HG03064 (cell line): ENCODE measurements around the gene SEPTIN2.
"Not testable (repeated sequence)": the region's sequence is repeated elsewhere in the genome, so short reads cannot be mapped to it uniquely, and the experiment has no call there.

Experiments
- ATAC-seq: cut with Tn5 transposase; IDR thresholded peaks from one replicate; pipeline ENCODE4 v1.9.1; 2021; ENCODE audit warnings: low read depth; ENCODE audit not compliant: unreplicated experiment

Gene SEPTIN2

DNA sequence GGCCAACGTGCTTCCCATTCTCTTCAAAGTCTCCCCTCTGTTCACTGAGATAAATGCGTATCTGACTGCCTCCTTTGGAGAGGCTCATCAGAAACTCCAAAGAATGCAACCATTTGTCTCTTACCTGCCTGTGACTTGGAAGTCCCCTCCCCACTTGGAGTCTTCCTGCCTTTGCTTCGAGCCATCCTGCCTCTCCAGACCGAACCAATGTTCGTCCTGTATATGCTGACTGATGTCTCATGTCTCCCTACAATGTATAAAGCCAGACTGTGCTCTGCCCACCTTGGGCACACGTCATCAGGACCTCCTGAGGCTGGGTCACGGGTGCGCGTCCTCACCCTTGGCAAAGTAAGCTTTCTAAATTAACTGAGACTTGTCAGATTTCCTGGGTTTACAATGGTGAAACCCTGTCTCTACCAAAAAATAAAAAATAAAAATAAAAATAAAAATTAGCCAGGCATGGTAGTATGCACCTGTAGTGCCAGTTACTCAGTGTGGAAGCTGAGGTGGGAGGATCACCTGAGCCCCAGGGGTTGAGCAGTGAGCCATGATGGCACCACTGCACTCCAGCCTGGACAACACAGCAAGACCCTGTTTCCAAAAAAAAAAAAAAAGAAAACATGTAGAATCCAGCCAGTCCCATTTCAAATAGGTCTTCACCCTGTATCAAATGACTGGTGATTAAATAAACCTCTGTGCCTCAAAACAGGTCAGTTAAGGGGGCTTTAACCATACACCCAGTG lies 29.2 kb upstream of the SEPTIN2 start:
- no peak for ATAC-seq

DNA sequence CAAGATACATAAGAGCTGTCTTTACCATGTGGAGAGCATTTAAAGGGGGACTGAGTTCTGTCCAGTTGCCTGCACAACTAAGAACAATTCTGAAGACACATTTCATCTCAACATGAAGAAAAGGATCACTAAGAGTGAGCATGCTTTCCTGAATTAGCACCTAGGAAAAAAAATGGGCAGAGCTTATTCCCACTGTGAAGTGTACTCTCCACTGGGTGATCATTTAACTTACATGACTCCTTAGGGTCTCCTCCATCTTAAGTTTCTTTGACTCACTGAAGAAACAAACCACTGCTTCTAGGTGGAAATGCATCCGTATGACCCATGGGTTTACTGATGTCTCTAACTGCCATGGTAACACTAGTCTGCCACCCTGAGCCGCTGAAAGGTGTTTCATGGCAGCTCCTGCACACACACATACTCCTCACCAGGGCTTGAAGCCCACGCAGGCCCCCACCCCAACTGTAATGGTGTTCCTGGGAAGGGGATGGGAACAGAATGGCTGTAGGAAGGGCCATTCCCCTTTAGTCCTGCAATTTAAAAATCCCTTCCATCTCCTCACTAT lies 27.3 kb upstream of the SEPTIN2 start:
- ATAC-seq = no peak

DNA sequence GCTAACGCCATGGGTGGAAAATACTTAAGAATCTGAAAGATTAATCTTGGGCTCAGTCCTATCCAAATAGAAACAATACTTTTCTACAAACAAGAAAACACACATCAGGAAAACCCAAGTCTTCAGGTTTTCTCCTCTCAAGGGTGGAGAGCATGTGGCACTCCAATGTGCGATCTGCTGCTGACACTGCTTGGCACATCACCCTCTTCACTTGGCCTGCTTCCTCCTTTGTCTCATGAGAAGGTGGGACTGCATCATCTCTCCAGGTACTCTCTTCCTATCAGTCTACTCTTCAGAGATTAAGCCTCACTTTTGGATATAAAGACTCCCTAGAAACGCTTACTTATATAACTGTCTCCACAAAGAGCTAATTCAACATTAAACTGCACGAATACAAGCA lies 26.7 kb upstream of the SEPTIN2 start:
- ATAC-seq = no peak

DNA sequence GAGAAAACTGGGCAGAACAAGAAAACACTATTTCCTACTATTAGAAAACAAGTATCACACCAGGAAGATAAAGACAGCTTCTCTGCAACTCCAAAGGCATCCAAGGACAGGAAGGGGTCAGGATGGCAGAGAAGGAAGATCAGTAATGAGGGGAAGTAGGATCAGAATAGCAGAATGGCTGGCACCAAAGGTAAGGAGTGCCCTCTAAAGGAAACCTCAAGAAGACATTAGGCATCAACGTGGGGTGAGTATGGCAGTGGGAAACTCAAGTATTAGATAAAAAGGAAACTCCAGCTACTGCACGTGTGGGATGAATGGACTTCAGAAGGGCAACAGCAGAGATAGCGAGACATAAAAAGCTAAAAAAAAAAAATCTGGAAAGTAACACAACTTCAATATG lies 26.1 kb upstream of the SEPTIN2 start:
- no peak for ATAC-seq

DNA sequence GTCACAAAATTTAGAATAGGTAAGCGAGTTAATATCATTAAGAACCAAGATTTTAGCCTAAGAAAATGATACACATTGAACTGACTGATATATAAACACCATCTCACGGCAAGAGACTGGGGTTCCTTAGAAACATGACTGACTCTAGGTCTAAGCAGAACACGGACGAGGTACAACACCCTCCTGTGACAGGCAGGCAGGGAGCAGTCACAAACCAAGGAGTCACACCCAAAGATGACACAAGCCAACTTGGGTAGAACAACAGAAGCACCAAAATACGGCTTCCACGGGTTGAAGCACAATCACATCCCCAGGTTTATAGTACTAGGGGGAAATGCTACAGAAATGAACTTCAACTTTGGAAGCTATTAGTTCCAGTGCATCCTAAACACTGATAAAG lies 24.6 kb upstream of the SEPTIN2 start:
- ATAC-seq = no peak

DNA sequence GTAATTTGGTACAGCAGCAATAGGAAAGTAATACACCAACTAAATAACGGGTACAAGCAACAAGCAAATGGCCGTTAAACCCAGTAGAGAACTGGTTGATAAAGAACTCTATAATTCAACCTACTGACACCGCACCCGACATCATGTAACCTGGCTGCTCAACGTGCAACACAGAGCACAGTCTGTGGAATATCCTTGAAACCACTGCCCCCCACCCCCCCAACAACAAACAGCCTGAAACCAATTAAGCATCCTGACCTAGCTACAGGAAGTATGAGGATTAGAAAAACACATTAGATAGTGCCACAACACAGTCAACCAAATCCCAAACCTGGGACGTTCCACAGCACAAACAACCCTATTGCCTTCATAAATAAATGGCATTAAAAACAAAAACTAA lies 23.7 kb upstream of the SEPTIN2 start:
- no peak for ATAC-seq

DNA sequence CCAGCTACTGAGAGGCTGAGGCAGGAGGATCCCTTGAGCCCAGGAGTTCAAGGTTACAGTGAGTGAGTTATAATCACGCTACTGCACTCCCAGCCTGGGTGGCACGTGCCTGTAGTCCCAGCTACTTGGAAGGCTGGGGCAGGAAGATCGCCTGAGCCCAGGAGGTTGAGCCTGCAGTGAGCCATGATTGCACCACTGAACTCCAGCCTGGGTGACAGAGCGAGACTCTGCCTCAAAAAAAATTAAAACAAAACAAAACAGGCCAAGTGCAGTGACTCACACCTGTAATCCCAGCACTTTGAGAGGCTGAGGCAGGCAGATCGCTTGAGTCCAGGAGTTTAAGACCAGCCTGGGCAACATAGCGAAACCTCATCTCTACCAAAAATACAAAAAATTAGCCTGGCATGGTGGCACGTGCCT lies 22.3 kb upstream of the SEPTIN2 start:
- ATAC-seq = not testable (repeated sequence)

DNA sequence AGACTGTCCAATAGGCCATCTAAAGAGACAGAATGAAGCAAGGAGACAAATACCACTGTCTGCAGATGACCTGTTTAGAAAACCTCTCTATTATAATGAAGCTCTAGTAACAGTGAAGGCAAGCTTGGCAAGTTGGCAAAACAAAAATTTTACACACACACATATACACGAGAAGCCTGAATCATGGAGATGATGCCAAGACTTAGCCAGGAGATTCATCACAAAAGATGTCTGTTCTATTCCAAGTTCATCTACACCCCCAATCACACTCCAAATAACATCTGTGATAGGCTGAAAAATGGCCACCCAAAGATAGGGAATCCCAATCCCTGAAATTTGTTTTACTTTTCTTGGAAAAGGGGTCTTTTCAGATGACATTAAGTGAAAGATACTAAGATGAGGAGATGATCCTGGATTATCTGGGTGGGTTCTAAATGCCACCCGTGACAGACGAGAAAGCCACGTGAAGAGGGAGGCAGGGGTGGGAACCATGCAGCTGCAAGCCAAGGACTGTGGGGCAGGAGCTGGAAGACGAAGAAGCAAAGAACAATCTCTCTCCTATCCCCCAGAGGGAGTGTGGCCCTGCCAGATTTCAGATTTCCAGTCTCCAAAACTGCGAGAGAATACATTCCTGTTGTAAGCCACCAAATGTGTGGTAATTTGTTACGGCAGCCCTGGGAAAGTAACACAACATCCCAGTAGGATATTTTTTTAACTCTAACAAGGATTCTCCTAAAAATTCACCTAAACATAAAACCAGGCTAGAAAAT lies 20.2 kb upstream of the SEPTIN2 start:
- no peak for ATAC-seq

DNA sequence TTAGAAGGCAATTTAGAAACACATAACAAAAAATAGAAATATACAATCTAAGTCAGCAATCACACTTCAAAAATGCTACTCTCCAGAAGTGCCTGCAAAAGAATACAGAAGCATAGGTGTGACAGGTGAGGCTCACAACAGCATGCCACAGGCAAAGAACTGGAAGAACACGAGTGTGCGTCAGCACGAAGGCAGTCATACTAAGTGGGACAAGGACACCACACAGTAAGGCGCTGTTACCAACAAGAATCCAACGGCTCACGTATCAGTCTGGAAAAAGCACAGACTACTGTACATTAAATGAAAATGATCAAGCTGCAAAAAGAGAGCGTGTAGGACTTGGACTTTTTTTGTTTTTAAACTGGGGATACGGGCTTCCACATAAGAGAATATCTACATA lies 19.0 kb upstream of the SEPTIN2 start:
- ATAC-seq = no peak

DNA sequence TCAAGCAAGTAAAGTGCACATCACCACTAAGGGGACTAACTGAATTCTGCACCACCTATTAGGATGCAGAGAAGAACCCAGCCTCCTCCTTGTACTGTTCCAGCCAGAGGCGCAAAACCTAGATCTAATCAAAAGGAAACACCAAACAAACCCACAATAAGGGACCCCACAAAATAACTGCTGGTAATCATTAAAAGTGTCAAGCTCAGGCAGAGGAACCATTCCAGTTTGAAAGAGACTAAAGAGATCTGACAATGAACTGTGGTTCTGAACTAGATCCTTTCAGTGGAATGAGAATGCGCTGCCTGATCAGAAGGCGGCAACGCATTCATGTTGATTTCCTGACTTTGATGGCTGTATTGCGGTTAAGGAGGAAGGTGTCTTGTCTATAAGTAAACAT lies 17.1 kb upstream of the SEPTIN2 start:
- no peak for ATAC-seq

DNA sequence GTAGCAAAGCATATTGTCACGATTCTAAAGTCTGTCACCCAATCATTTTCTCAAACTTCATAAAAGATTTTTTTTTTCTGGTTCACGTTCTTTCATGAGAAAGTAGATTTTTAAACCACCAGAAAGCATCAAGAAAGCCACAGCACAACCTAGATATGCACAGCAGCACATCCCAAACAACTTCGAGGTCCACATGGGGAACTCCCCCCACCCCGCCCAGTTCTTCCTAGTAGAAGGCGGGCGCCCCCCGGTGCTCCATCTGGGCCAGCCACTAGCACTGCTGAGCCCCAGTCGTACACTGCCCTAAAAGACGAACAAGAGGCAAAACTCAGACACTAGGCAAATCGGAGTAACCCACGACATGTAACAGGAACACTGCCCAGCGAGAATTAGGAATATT lies 15.7 kb upstream of the SEPTIN2 start:
- no peak for ATAC-seq

DNA sequence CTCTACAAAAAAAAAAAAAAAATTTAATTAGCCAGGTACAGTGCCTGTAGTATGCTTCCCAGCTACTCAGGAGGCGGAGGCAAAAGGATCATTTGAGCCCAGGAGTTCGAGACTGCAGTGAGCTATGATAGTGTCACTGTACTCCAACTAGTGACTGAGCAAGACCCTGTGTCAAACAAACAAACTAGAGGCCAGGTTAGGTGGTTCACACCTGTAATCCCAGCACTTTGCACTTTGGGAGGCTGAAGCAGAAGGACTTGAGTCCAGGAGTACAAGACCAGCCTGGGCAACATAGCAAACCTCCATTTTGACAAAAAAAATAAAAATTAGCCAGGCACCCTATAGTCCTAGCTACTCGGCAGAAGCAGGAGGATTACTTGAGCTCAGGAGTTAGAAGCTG lies 13.6 kb upstream of the SEPTIN2 start:
- ATAC-seq = no peak

DNA sequence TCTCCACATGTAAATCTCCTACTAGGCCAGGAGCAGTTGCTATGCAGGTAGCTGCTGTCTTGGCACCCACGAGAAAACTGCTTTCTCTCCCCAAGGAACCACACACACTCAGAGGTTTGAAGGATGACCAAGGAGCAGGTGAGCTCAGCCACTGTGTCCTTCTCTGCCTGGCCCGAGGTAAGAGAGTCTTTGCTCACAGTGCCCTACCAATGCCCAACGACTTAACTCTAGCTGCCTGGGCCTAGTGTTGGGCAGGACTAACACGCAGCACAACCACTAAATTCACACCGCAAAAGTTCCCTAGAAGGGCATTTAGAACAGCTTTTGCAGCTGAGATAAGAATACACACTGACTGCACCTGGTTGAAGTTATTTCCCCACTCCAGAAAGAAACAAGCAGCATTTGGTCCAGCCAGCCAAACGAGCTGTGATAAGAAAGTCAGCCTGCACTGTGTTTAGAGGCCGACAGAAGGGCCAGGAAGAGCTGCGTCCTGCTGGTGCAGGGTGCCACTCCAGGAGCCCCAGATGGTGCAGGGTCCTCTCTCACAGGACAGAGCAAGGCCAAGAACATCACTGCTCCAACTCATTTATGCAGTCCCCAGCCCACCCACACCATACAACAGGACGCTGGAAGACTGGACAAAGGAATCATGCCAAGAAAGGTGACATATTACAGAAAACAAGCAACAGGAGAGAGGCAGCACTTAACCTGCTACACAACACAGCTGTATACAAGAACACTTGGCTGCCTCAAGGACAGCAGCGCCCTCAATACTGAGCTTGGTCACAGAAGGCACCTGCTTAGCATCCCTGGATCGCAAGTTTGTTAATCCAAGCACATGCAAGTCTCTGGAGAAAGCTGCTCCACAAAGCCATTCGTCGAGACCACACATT lies 12.7 kb upstream of the SEPTIN2 start:
- no peak for ATAC-seq

DNA sequence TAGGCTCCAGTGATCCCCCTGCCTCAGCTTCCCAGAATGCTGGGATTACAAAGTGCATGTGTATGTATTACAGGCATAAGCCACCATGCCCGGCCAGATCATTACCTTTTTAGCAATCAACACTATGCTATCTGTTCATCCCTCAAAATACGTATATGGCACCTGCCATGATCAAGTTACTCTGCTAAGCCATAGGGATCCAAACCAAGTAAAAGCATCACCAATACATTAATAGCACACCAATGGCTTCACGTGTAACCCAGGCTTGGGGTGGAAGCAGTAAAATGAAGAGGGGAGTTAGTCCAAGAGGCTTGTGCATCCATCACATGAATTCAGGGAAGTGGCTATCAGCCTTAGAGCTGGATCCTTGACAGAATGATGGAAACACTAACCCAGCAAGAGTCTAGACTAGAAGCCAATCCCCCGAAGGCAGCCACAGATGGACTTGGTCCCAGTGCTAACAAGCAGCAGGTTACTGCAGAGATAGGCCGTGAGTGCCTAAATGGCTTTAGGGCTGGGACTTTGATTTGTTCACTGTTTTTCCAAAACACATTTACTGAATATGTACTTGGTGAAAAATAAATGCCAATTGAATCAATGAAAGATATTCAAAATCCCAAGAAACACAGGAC lies 11.6 kb upstream of the SEPTIN2 start:
- no peak for ATAC-seq

DNA sequence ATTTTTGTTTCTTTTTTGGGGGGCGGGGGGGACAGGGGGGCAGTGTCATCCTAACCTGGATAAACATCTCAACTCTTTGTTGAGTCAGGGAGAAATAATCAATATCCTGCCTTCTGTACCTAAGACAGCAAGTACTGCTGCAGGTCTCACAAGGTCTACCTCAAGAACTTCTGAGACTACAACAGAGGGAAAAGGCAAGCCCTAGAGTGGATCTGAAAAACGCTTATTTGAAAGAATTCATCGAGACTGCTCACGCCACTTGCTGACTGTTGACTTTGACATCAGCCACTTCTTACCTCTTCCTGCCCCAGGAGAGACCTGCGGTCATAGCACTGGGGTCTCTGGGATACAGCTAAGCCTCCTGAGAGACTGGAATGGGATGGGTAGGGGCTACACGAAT lies 8.7 kb upstream of the SEPTIN2 start:
- no peak for ATAC-seq

DNA sequence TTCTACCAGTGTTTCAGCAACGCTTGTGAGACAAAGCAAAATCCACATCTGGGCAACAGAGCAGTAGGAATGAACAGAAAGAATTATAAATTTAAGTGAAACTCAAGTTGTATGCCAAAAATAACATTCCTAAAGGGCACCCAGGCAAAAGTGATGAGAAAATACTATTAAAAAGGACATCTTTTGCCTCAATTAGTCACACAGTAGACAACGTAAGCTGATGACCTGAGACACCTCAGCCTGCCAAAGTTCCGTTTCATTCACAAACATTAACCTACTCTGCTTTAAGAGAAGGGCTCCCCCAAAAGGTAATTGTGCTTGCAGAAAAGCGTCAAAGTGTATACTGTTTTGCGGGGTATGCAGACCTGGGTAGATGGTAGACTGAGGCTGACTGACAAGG lies 7.5 kb upstream of the SEPTIN2 start:
- ATAC-seq = no peak

DNA sequence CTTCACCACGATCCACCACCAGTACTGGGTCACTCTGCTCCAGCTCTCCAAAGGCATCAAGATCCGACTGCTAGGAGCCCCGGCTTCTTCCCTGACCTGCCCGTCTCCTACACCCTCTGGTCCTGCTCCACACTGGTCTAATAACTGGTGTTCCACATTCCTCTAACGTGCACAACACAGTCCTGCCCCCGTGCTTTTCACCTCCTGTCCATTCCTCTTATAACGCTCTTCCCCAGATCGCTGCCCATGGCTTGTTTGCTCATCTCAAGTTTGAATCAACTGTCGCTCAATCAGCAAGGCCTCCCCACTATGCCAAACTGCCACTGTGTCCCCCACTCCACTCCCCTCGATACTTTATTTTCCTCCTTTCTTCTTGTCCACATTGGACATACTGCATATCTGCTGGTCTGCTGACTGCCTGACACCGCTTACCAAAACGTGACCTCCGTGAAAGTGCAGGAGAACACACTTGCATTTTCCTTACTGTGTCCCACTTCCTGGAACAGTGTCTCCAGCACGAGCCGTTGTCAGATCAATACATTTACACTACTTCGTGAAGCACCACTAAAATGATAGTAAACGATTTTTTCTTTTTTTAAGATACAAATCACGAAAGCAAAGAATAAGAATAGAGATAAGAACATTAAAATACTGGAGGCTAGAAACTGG lies 6.8 kb upstream of the SEPTIN2 start:
- no peak for ATAC-seq

DNA sequence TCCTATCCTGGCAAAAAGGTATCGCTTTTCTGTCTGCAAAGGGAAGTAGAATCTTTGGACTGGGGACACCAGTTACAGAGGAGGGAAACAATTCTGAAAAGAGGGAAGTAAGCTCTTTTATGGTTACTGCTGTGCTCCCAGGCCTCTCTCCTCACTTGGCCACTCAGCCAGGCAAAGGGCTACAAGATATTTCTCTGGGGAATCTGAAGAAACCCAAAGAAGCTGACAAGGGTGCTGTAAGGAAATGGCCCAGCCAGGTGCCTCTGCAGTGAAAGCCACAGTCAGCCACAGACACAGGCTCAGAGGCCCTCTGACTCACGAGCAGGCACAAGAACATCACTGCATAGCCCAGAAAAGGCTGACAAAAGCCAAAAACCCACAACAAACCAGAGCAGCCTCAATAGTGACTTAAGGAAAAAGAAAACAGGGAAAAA lies 6.0 kb upstream of the SEPTIN2 start:
- no peak for ATAC-seq

DNA sequence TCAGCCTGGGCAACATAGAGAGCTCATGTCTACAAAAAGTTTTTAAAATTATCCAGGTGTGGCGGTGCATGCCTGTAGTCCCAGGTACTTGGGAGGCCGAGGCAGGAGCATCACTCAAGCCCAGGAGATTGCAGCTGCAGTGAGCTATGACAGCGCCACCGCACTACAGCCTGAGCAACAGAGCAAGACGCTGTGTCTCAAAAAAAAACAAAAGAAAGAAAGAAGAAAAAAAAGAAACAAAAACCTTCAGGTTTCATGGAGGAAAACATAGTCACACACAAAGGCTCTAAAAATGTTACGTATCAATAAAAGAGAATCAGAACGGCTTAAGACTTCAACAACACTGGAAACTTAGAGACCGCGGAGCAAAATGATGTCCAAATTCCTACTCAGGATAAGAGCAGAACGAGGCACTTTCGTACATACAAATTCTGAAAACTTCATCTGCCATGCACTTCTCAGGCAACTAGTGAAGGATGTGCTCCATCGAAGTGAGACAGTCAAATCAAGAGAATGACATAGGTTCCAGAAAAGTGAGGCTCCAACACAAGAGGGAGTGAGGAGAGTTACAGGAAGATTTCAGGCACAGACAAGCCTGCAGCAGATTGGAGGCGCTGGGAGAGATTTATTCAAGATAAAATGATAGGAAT lies 4.7 kb upstream of the SEPTIN2 start:
- ATAC-seq = no peak
